ENCODE results near the gene C4orf50.

The C4orf50 gene

GRCh38 chr4:6044276-6044675 is 26.0 kb upstream of the C4orf50 start:
- DNase-seq (ENCODE audit: extremely low read depth, low read depth), result no peak
- TF ChIP-seq CTCF (IDR thresholded peaks at IDR 0.05; ENCODE audit: low read depth, low read length, missing control alignments), result no peak
- H3K4me3 ChIP-seq (replicated peaks; ENCODE audit: low read depth, low read length), result no peak overlapping the region

GRCh38 chr4:6043843-6044242 is 25.6 kb upstream of the C4orf50 start:
- TF ChIP-seq CTCF (IDR thresholded peaks at IDR 0.05; ENCODE audit: low read depth, low read length, missing control alignments), result no peak
- DNase-seq (ENCODE audit: extremely low read depth, low read depth), result no peak
- H3K4me3 ChIP-seq (replicated peaks; ENCODE audit: low read depth, low read length), result no peak overlapping the region

- no peak overlapping the region for H3K4me3 ChIP-seq (replicated peaks; ENCODE audit: low read depth, low read length)
- TF ChIP-seq CTCF (IDR thresholded peaks at IDR 0.05; ENCODE audit: low read depth, low read length, missing control alignments), result no peak
- DNase-seq (ENCODE audit: extremely low read depth, low read depth), result no peak
Observed at GRCh38 chr4:6043188-6043587, 25.0 kb upstream of the C4orf50 start.

GRCh38 chr4:6042293-6043063 is 24.2 kb upstream of the C4orf50 start:
- no peak for TF ChIP-seq CTCF (IDR thresholded peaks at IDR 0.05; ENCODE audit: low read depth, low read length, missing control alignments)
- no peak for DNase-seq (ENCODE audit: extremely low read depth, low read depth)
- no peak overlapping the region for H3K4me3 ChIP-seq (replicated peaks; ENCODE audit: low read depth, low read length)

- DNase-seq (ENCODE audit: extremely low read depth, low read depth), result no peak
- no peak overlapping the region for H3K4me3 ChIP-seq (replicated peaks; ENCODE audit: low read depth, low read length)
- TF ChIP-seq CTCF (IDR thresholded peaks at IDR 0.05; ENCODE audit: low read depth, low read length, missing control alignments), result no peak
Observed at GRCh38 chr4:6041800-6042199, 23.6 kb upstream of the C4orf50 start.

- H3K4me3 ChIP-seq (replicated peaks; ENCODE audit: low read depth, low read length), result no peak overlapping the region
- DNase-seq (ENCODE audit: extremely low read depth, low read depth), result no peak
- no peak for TF ChIP-seq CTCF (IDR thresholded peaks at IDR 0.05; ENCODE audit: low read depth, low read length, missing control alignments)
Observed at GRCh38 chr4:6038711-6039110, 20.5 kb upstream of the C4orf50 start.

- no peak for DNase-seq (ENCODE audit: extremely low read depth, low read depth)
Observed at GRCh38 chr4:6035786-6036185, 17.6 kb upstream of the C4orf50 start.

More at GRCh38 chr4:6035786-6036185, 17.6 kb upstream of the C4orf50 start:
- H3K4me3 ChIP-seq (replicated peaks; ENCODE audit: low read depth, low read length), result no peak overlapping the region
- TF ChIP-seq CTCF (IDR thresholded peaks at IDR 0.05; ENCODE audit: low read depth, low read length, missing control alignments), result no peak

All from HFF-Myc (cell line).